ENCODE results near the gene MRPL34.
"Not testable (repeated sequence)": the region's sequence is repeated elsewhere in the genome, so short reads cannot be mapped to it uniquely, and the experiment has no call there.

Gene MRPL34

DNA sequence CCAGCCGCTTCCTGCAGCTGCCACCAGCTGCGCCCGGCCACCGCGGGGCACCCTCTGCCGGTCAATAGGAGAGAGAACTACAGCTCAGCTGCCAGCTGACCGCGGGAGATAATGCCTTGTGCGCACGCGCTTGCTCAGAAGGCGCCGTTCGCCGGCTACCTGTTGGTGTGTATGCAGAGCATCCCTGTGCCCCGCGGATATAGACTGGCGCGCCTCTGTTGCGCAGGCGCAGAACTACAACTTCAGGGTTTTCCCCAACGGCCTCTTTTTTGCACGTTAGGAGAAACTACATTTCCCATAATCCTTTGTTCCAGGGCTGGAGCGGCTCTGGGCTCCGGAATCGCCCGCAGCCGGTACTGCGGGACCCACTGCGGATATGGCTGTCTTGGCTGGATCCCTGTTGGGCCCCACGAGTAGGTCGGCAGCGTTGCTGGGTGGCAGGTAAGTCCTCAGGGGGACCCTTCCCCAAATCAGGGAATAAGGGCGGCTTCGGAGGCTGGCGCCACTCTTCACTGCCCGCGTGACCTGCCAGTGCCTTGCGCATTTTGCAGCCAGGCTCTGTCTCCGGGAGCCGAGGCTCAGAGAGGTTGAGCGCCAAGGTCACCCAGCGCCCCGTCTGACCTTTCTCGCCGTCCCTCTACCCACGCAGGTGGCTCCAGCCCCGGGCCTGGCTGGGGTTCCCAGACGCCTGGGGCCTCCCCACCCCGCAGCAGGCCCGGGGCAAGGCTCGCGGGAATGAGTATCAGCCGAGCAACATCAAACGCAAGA lies at the start of gene MRPL34:
MRPL34 (plus strand) TSS at position 356 of the 768 bp plus-strand sequence; CDS start at position 377, 21 bp downstream.
- DNase-seq, result peak; percentile 98

DNA sequence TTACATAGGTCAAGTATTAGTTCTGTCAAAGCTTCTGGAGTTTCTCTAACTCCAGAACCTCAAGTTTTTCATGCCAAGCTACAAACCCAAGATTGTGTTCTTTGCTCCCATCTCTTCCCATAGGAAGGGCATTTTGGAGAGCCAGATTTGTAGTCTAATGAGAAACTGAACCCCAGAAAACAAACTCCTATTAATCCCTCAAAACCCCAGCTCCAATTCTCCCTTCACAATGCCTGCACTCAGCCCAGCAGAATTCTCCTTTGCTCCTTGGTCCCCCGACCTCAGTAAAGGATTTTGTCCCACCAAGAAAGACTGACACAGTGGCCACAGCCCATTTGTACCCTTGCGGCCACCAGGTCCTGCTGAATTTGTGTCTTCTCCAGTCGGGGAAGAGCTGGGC lies 49.5 kb upstream of the MRPL34 start:
- no peak for DNase-seq

DNA sequence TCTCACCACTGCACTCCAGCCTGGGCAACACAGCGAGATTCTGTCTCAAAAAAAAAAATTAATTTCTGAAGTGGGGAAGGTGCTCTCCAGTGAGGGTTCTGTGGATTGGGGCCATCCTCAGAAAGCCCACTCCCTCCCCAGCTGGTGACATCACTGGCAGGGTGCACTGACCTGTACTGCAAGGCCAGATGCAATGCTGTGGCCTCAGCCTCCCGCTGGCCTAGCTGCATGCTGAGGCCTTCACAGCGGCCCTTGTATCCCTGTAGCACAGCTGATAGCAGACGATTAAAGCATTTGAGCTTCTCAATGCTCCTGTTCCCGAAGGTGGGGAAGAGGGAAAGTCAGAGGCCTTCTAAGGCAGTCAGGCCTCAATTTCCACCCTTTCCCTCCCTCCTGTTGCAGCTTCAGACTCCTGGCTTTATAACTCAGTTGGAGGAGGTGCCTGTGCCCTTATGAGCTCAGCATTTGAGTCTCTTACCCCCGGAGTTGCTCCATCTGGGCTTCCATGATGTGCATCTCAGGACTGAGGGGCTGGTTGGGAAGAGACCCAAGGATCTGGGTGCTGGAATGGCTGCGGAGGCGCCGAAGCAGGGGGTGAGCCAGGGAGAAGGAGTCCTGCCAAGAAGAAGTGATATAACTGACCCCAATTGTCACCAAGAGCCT lies 46.4 kb upstream of the MRPL34 start:
- DNase-seq, result no peak

DNA sequence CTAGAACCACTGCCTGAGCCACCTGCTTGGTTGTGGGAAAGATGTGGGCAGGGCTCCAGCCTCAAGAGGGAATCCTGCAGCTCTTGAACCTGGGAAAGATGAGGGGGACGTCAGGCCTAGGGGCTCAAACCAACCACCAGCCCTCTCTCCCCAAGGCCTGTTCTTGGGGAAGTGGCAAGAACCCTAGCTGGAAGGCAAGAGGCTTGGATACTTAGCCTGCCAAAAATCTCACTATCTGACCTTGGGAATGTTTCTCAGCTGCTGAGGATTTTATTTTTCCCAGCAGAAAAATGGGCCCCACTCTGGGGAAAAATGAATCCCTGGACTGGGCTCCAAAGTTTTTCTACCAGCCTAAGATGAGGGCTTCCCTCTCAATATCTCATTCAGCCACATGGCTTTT lies 45.7 kb upstream of the MRPL34 start:
- no peak for DNase-seq

DNA sequence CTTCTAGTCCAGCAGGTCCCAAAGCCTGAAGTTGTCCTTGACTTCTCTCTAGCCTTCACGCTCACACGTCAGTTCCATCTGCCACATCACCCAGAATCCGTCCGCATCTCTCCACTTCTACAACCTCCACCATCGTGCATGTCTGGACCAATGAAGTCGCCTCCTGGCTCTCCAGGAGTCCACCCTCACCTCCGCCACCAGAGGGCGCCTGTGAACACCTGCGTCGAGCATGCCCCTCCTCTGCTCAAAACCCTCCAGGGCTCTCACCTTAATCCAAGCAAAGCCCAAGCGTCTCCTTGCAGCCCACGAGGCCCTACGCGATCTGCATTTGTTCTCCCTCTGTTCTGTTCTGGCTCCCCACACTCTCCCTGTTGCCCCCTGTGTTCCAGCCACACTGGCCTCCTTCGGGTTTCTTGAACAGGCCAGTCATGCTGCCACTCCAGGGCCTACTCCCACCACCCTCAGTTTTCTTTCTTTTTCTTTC lies 44.8 kb upstream of the MRPL34 start:
- DNase-seq, result peak; percentile 86 to 94

DNA sequence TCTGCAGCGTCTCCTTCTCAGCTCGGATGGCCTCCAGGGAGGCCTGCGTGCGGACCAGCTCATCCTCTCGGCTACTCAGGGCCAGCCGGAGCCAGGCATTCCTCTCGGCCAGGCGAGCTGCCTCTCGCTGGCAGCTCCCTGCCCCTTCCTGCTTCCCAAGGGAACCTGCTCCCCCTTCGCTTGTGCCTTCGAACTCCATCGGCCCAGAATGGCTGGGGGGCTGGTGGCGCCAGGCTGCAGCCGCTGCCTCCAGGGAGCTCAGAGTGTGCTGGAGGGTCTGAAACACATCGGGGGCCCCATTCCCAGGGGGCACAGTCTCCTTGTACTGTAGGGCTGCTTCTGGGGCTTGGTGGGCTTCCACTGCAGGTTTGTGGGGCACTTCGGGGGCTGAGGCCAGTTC lies 43.1 kb upstream of the MRPL34 start:
- no peak for DNase-seq

DNA sequence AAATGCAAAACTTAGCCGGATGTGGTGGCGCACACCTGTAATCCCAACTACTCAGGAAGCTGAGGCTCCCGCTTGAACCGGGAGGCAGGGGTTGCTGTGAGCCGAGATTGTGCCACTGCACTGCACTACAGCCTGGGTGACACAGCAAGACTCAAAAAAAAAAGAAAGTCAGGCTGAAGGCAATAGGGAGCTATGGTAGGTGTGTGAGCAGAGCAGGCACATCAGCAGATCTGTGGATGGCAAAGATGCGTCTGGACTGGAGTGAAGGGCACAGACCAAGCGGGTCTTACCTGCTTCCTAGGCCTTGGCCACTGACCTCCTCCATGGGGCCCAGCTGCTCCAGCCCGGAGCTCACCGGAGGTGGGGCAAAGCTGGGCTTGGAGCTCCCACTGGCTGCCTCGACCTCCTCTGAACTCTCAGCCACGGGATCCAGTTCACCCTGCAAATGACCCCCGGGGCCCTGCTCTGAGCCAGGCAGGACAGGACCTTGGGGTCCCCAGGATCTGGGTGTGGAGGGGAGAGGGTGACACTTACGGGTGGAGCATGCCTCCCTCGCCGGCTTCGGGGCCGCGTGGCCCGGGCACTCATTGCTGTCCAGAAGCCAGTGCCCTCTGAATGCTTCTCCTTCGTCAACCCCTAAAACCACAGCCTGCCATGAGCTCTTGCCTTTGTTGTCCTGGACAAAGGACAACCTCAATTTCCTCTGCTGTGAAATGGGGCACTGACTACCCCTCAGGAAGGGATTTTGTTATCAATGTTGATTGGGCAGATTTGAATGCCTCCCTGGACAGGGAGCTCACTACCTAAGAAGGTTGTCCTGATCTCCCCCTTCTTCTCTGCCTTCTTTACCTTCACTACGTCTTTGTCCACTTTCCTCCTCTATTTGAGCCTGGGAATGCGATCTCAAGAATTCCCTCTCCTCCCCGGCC lies 41.7 kb upstream of the MRPL34 start:
- no peak for DNase-seq

DNA sequence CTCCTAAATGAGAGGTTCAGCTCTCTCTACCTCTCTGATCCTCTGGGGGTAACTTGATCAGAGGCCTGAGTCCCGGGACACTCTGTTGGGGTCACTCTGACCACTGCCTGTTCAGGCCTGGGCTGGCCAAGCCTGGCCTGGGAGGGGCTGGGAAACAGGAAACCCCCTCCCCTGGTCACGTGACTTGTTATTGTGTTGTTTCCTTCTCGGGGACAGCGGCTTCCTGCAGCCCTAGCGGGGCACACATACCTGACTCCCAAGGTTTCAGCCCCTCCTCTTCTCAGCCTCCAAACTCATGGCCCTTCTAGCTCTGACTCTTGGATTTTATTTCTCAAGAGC lies 41.1 kb upstream of the MRPL34 start, which contains the start of gene USHBP1:
USHBP1 (minus strand) TSS at position 105 of the 339 bp plus-strand sequence. CDS start 446 bp downstream, outside the sequence.
- no peak for DNase-seq

DNA sequence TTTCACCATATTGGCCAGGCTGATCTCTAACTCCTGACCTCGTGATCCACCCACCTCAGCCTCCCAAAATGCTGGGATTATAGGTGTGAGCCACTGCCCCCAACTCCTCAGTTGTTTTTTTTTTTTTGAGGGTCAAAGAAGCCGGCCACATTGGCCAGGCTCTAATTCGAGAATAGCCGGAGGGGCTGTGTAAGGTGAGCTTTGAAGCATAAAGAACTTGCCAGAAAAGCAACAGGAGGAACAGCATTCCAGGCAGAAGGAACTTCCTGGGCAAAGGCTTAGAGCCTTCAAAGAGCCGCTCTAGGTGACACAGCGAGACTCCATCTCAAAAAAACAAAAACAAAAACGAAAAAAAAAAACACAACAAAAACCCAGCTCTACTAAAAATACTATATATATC lies 39.6 kb upstream of the MRPL34 start:
- no peak for DNase-seq

DNA sequence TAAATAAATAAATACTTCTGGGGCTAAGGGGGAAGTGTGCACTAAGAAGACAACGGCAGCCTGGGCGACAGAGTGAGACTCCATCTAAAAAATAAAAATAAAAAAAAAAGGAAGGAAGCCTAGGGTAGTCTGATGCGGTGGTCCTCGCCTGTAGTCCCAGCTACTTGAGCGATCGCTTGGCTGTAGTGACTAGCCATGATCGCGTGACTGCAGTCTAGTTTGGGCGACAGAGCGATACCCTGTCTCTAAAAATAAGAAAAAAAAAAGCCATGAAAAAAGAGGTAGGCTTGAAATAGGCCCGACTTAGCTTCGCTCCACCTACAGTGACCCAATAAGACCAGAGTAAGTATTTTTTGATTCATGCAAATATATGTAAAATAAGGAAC lies 39.1 kb upstream of the MRPL34 start:
- no peak for DNase-seq

DNA sequence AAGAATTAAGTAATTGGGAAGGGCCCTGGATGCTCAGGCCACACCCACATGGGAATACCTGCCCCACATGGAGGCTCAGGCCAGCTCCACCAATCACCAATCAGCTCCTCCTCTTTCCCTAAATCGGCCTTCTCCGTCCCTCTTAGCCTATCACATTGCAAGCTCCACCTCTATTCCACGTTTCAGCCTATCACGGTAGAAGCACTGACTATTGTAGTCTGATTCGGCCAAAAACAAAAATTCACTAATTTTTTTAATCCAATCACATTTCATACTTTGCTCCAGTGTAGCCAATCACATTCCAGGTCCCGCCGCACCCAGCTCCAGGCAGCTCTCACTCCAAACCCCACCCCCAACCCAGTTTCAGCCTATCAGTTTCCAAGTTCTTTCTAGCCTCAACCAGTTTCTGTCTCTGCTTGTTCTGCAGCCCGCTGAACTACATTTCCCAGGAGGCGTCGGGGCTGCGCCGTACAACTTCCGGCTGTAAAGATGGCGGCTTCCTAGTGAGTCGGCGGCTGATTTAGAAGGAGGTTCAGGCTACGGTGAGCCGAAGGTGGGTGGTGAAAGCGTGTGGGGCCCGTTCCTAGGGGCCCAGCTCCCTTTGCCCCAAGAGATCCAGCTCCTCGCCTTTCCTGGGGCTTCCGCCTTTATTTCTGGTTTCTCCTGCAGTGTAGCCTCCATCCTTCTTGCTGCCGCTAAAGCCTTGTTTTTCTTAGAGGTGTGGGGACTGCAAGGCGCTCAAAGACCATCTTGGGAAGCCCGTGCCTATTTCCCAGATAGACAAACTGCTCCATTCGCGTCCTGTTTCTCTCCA lies 38.5 kb upstream of the MRPL34 start, which contains the start of gene BABAM1:
BABAM1 (plus strand) TSS at position 469 of the 814 bp plus-strand sequence. CDS start 1,364 bp downstream, outside the sequence.
- peak; percentile 100 for DNase-seq

DNA sequence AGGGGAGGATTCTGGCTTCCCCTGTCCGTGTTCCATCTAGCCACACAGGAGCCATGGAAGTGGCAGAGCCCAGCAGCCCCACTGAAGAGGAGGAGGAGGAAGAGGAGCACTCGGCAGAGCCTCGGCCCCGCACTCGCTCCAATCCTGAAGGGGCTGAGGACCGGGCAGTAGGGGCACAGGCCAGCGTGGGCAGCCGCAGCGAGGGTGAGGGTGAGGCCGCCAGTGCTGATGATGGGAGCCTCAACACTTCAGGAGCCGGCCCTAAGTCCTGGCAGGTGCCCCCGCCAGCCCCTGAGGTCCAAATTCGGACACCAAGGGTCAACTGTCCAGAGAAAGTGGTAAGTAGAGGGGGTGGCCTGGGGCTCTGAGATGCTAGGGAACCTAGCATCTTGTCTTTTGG lies 36.9 kb upstream of the MRPL34 start:
- no peak for DNase-seq

DNA sequence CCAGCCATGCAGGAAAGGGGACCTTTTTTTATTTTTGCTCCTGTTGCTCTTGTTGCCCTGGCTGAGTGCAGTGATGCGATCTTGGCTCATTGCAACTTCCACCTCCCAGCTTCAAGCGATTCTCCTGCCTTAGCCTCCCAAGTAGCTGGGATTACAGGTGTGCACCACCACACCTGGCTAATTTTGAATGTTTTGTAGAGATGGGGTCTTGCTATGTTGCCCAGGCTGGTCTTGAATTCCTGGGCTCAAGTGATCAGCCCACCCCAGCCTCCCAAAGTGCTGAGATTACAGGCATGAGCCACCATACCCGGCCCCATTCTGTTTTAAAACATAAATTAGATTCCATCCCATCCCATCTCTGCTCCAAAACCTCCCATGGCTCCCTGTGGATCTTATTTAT lies 30.8 kb upstream of the MRPL34 start:
- DNase-seq, result not testable (repeated sequence)

DNA sequence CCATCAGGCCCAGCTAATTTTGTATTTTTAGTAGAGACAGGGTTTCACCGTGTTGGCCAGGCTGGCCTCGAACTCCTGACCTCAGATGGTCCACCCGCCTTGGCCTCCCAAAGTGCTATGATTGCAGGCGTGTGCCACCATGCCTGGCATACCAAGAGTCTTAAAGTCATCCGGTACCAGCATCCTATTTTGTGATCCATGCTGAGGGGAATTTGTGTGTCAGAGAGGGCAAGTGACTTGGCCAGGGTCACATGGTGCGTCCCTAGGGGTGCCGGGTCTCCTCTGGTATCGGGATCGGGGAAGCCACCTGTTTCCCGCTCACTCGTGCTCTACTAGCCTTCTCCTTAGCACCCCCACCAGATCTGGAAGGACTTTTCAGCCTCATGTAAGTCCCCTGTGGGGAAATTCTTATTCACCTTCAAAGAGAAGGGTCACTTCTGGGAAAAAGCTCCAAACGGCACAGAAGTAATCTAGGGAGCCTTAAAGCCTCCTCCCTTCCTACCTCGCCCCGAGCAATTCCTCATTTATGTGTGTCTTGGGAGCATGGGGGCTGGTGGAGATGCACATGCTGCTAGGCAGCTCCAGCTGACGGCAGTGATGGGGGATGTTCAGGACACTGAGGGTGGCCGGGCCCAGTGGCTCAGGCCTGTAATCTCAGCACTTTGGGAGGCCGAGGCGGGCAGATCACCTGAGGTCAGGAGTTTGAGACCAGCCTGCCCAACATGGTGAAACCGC lies 30.1 kb upstream of the MRPL34 start:
- no peak for DNase-seq

DNA sequence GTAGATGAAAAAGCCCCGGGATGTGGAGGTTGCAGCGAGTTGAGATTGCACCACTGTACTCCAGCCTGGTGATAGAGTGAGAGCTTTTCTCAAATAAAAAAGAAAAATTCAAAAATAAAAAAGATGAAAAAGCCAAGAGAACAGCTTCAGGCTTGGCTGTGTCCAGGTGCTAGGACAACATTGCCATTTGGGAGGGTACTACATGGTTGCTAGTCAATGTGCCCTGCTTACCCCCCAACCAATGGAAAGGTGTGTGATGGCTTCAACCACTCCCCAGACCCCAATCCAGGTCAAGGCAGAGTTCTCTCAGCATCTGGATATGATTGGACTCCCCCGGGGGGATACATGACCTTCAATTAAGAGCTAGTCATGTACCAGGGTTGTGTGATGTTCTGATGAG lies 26.2 kb upstream of the MRPL34 start:
- no peak for DNase-seq

DNA sequence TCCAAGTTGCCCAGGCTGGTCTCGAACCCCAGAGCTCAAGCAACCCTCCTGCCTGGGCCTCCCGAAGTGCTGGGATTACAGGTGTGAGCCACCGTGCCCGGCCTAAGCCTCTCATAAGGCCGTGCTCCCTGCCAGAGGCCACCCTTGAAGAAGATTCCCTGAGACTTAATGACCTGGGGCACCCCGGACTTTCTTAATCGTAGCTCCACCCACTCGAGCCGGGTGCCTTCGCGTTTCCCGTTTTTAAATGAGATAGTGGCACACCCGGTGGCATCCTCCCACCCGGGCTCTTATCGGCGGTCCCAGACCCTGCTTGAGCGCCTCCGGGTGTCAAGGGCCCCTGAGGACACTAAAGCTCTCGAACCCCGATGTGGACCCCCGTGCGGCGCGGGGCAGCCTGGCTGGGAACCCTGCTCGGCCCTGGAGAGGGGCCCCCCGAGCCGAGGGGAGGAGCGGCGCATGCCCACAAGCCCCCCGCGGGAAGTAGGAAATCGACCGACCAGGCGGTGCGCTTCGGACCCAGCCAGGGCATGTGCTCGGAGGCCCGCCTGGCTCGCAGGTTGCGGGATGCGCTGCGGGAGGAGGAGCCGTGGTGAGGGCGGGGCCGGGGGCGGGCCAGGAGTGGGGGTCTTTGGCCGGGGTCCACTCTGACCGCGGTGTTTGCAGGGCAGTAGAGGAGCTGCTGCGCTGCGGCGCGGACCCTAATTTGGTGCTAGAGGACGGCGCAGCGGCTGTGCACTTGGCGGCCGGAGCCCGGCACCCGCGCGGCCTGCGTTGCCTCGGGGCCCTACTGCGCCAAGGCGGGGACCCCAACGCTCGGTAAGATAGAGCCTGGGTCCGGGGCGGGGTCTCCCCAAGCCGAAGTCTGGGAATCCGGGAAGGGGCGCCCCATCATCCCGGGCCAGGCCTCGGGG lies 24.0 kb upstream of the MRPL34 start, which contains the start of gene ANKLE1:
ANKLE1 (plus strand) TSS at position 511 of the 914 bp plus-strand sequence; CDS start at position 531, 20 bp downstream.
- peak; percentile 81 to 82 for DNase-seq

DNA sequence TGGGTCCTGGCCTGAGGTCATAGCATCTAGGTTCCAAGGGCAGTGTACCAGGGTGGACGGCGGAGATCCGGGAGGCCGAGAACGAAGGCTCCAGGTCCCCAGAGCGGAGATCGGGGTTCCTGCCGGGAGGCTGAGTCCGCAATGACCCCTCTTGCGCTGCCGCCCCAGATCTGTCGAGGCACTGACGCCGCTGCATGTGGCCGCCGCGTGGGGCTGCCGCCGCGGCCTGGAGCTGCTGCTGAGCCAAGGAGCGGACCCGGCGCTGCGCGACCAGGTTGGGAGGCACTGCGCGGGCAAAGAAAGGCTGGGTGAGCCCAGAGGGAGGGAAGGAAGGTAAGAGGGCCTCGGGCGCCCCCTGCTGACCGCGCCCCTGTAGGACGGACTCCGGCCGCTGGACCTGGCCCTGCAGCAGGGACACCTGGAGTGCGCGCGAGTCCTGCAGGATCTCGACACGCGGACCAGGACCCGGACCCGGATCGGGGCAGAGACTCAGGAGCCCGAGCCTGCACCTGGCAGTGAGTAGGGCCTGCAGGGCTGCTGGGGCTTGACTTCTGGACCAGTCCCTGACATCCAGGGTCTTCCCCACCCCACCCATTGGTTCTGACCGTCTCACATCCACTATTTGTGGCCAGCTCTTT lies 23.1 kb upstream of the MRPL34 start:
- peak; percentile 72 to 79 for DNase-seq

DNA sequence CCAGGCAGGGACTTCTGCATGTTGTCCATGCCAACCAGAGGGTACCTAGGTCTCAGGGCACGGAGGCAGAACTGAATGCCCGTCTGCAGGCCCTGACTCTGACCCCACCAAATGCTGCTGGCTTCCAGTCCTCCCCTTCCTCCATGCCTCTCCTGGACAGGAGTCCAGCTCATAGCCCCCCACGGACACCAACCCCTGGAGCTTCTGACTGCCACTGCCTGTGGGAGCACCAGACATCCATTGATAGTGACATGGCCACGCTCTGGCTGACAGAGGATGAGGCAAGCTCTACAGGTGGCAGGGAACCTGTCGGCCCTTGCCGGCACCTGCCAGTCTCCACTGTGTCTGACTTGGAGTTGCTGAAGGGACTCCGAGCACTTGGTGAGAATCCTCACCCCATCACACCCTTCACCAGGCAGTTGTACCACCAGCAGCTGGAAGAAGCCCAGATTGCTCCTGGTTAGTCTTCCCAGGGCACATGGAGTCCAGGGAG lies 22.1 kb upstream of the MRPL34 start:
- no peak for DNase-seq

DNA sequence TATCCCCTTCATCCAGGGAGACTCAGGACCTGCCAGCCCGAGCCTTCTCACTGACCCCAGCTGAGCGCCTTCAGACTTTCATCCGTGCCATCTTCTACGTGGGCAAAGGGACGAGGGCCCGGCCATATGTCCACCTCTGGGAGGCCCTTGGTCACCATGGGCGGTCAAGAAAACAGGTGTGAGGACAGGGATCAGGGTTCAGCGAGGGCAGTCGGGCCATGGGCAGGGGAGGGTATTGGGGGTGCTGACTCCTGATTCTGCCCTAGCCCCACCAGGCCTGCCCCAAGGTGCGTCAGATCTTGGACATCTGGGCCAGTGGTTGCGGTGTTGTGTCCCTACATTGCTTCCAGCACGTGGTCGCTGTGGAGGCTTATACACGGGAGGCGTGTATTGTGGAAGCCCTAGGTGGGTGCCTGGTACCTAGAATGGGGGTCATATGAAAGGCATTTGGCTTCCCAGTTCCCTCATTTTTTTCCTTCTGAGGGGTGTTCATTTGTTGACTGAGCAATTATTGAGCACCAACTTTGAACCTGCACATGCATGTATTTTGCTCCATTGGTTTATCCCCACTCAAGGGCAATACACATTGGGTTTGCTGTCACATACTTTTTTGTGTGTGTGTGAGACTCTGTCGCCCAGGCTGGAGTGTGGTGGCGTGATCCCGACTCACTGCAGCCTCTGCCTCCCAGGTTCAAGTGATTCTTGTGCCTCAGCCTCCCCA lies 20.1 kb upstream of the MRPL34 start:
- no peak for DNase-seq
